Measurements from ENCODE around the gene ADAP1.
"Not testable (repeated sequence)": the region's sequence is repeated elsewhere in the genome, so short reads cannot be mapped to it uniquely, and the experiment has no call there.

DNA sequence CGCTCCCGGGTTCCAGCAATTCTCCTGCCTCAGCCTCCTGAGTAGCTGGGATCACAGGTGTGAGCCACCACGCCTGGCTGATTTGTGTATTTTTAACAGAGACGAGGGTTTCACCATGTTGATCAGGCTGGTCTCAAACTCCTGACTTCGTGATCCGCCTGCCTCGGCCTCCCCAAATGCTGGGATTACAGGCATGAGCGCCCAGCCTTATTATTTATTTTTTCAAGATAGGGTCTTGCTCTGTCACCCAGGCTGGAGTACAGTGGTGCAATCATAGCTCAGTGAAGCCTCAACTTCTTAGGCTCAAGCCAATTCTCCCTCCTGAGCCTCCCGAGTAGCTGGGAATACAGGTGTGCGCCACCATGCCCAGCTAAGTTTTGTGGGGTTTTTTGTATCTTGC is 5.3 kb upstream of the ADAP1 start:
- not testable (repeated sequence) for TF ChIP-seq EZH2 (IDR thresholded peaks at IDR 0.05; ENCODE audit: insufficient read depth, poor library complexity, severe bottlenecking); EZH2phosphoT487 (IDR thresholded peaks at IDR 0.05; ENCODE audit: insufficient read depth, low read depth)
